Neural cell (in vitro differentiated cells): Measurements from ENCODE around the gene SF3B1. TPM values are rescaled to one million over a fixed set of nuclear protein-coding genes. Genes with fewer than 3 reads are reported as not detected.
"Not testable (repeated sequence)": the region's sequence is repeated elsewhere in the genome, so short reads cannot be mapped to it uniquely, and the experiment has no call there.

Experiments
- H2AFZ ChIP-seq: fragments of 200-600, 300-800 bp; sonication (generic), shearing (Covaris generic); 2 replicates; pipeline ENCODE4 v1.6.0; 2014; ENCODE audit warnings: low read depth, mild to moderate bottlenecking, antibody characterized with exemption, low read length, moderate library complexity
- H3F3A ChIP-seq: fragments of 200-600 bp; shearing (Covaris generic); 2 replicates; pipeline ENCODE4 v1.6.1; 2016; ENCODE audit warnings: mild to moderate bottlenecking, moderate library complexity, mixed read lengths, antibody characterized with exemption, low read length; ENCODE audit not compliant: insufficient read depth, poor library complexity, severe bottlenecking
- H3K27ac ChIP-seq: fragments of 200-600, 300-800 bp; sonication (generic), shearing (Covaris generic); 2 replicates; pipeline ENCODE4 v1.5.1; 2014; ENCODE audit warnings: mild to moderate bottlenecking, low read length, moderate library complexity
- H3K27me3 ChIP-seq: fragments of 300-800, 200-600 bp; sonication (generic), shearing (Covaris generic); 2 replicates; pipeline ENCODE4 v1.6.0; 2014; ENCODE audit warnings: mild to moderate bottlenecking, low read depth, low read length, moderate library complexity; ENCODE audit not compliant: insufficient read depth
- H3K36me3 ChIP-seq: fragments of 300-800, 200-600 bp; sonication (generic), shearing (Covaris generic); 2 replicates; pipeline ENCODE4 v1.5.1; 2014; ENCODE audit warnings: mild to moderate bottlenecking, antibody characterized with exemption, low read length, moderate library complexity; ENCODE audit not compliant: insufficient read depth
- H3K4me2 ChIP-seq: fragments of 300-800, 200-600 bp; sonication (generic), shearing (Covaris generic); 2 replicates; pipeline ENCODE4 v1.6.0; 2014; ENCODE audit warnings: mild to moderate bottlenecking, low read length
- H3K4me3 ChIP-seq: fragments of 300-800, 200-600 bp; sonication (generic), shearing (Covaris generic); 2 replicates; pipeline ENCODE4 v1.5.1; 2014; ENCODE audit warnings: mild to moderate bottlenecking, low read length, moderate library complexity
- H3K79me2 ChIP-seq: fragments of 200-600 bp; shearing (Covaris generic); replicated peaks from 2 replicates; pipeline ENCODE4 v1.6.0; 2014; ENCODE audit warnings: mild to moderate bottlenecking, low read length, moderate library complexity; ENCODE audit not compliant: insufficient read depth
- H3K9ac ChIP-seq: fragments of 300-800, 200-600 bp; sonication (generic), shearing (Covaris generic); 2 replicates; pipeline ENCODE4 v1.6.1; 2016; ENCODE audit warnings: mild to moderate bottlenecking, low read length, mixed read lengths
- H3K9me2 ChIP-seq: fragments of 200-600 bp; shearing (Covaris generic); 2 replicates; pipeline ENCODE4 v1.6.1; 2016; ENCODE audit warnings: mild to moderate bottlenecking, low read length, mixed read lengths; ENCODE audit not compliant: insufficient read depth
- H3K9me3 ChIP-seq: fragments of 200-600, 300-800 bp; sonication (generic), shearing (Covaris generic); 2 replicates; pipeline ENCODE4 v1.6.1; 2016; ENCODE audit warnings: mild to moderate bottlenecking, mixed run types, low read length, moderate library complexity, mixed read lengths
- H4K20me1 ChIP-seq: fragments of 200-600 bp; shearing (Covaris generic); 2 replicates; pipeline ENCODE4 v1.6.1; 2016; ENCODE audit warnings: mild to moderate bottlenecking, mixed run types; ENCODE audit not compliant: insufficient read depth
- MXI1 ChIP-seq: fragments of 450-650 bp; conservative IDR thresholded peaks from 2 replicates; pipeline ENCODE4 v1.6.1; 2014; ENCODE audit warnings: antibody characterized with exemption, mild to moderate bottlenecking; ENCODE audit not compliant: poor library complexity, severe bottlenecking
- RAD21 ChIP-seq: fragments of 450-650 bp; conservative IDR thresholded peaks from 2 replicates; pipeline ENCODE4 v1.6.1; 2014; ENCODE audit warnings: antibody characterized with exemption, mild to moderate bottlenecking, moderate library complexity
- REST ChIP-seq: IDR thresholded peaks from 2 replicates; pipeline ENCODE4 v1.6.1; 2012; ENCODE audit warnings: borderline replicate concordance
- polyA plus RNA-seq: library from polyadenylated mRNA; depleted of rRNA; stranded (reverse); fragments of >200 nt; gene quantifications from 2 replicates; pipeline ENCODE4 v1.2.3, GENCODE V29; 2014

The SF3B1 gene
- polyA plus RNA-seq, 1 donor from 2014 or later: 1,143 TPM

GRCh38 chr2:197435598-197436420 is 981 bp upstream of the SF3B1 start:
- H3K27me3 ChIP-seq: no peaks in the 10 kb centered on the region
- peaks cover 46% of the 10 kb centered on the region for H3K79me2 ChIP-seq
- peak overlapping the region; percentile 77 for H3K4me2 ChIP-seq
- H3K36me3 ChIP-seq: no peaks in the 10 kb centered on the region
- peak overlapping the region; percentile 94 for H3K27ac ChIP-seq
- no peaks in the 10 kb centered on the region for H3K9me2 ChIP-seq
- no peaks in the 10 kb centered on the region for H3K9me3 ChIP-seq
- peak overlapping the region; percentile 79 for H3K4me3 ChIP-seq
- H3K9ac ChIP-seq: peak overlapping the region; percentile 96
- H4K20me1 ChIP-seq: no peaks in the 10 kb centered on the region
- H3F3A ChIP-seq: peaks cover 6% of the 10 kb centered on the region
- H2AFZ ChIP-seq: peak overlapping the region; percentile 71
- no peak for TF ChIP-seq REST

GRCh38 chr2:197433780-197434438 is 919 bp downstream of the SF3B1 start:
- TF ChIP-seq REST: peak; percentile 90
- no peak for TF ChIP-seq RAD21
- peak; percentile 59 for TF ChIP-seq MXI1
- no peaks in the 10 kb centered on the region for H3K9me3 ChIP-seq
- peak overlapping the region; percentile 79 for H3K4me3 ChIP-seq
- no peaks in the 10 kb centered on the region for H3K36me3 ChIP-seq
- no peaks in the 10 kb centered on the region for H3K27me3 ChIP-seq
- H3K4me2 ChIP-seq: peak overlapping the region; percentile 87
- peak overlapping the region; percentile 81 for H2AFZ ChIP-seq
- no peaks in the 10 kb centered on the region for H3K9me2 ChIP-seq
- peaks cover 64% of the 10 kb centered on the region for H3K79me2 ChIP-seq
- no peaks in the 10 kb centered on the region for H4K20me1 ChIP-seq
- H3F3A ChIP-seq: peaks cover 6% of the 10 kb centered on the region
- H3K27ac ChIP-seq: peak overlapping the region; percentile 94
- H3K9ac ChIP-seq: peak overlapping the region; percentile 96

- H3K9me3 ChIP-seq, H2AFZ ChIP-seq, H3K36me3 ChIP-seq, H3K27me3 ChIP-seq, H3K27ac ChIP-seq, H3K9me2 ChIP-seq, H4K20me1 ChIP-seq, H3F3A ChIP-seq, H3K9ac ChIP-seq: not testable (repeated sequence)
- H3K4me2 ChIP-seq: peak overlapping the region; percentile 87
- peaks cover 78% of the 10 kb centered on the region for H3K79me2 ChIP-seq
- peak overlapping the region; percentile 79 for H3K4me3 ChIP-seq
Measured at GRCh38 chr2:197432527-197432926, 2.3 kb downstream of the SF3B1 start.
